ENCODE data around the gene AKAP6. TPM values are rescaled to one million over a fixed set of nuclear protein-coding genes. Genes with fewer than 3 reads are reported as not detected.

The AKAP6 gene
- total RNA-seq, 1 experiment from 2014 or later = 1.1 TPM

- no peak overlapping the region for H2BK120ac ChIP-seq (ENCODE audit: low read depth, low read length, poor library complexity, severe bottlenecking)
- no peak overlapping the region for H3K14ac ChIP-seq (ENCODE audit: insufficient read depth, low read length)
- H2AFZ ChIP-seq (ENCODE audit: low read length) = no peak overlapping the region
- Mint-ChIP-seq H3K4me3 (no peak overlapping the region), H3K4me1 (no peaks in the 10 kb centered on the region), H3K27ac (no peak overlapping the region), H3K27me3 (ENCODE audit: low read depth) (no peaks in the 10 kb centered on the region), H3K9me3 (no peaks in the 10 kb centered on the region), H3K36me3 (ENCODE audit: insufficient read depth in 1 of 3, low read depth in 3 of 3) (no peaks in the 10 kb centered on the region)
- H3K4me2 ChIP-seq (ENCODE audit: insufficient read depth, insufficient read length, low read length) = no peak overlapping the region
- no peak overlapping the region for H4K5ac ChIP-seq (ENCODE audit: insufficient read length, low read depth, low read length)
- no peak overlapping the region for H2AK5ac ChIP-seq (ENCODE audit: insufficient read length, low read length)
- no peak overlapping the region for H2BK20ac ChIP-seq (ENCODE audit: low read depth, low read length, poor library complexity, severe bottlenecking)
- WGBS (ENCODE audit: extremely low coverage, insufficient read length, low lambda C conversion rate) = no CpG with 5 or more reads among the region's 2 CpGs
- H3K9ac ChIP-seq (ENCODE audit: extremely low read depth, insufficient read length, low read length) = no peak overlapping the region
- H2BK12ac ChIP-seq (ENCODE audit: insufficient read length, low read depth, low read length) = no peak overlapping the region
- no peaks in the 10 kb centered on the region for H3K79me1 ChIP-seq (ENCODE audit: insufficient read depth, low read depth, low read length, poor library complexity, severe bottlenecking)
- no peak overlapping the region for H3K56ac ChIP-seq (ENCODE audit: insufficient read length, low read depth, low read length)
- no peak overlapping the region for H4K8ac ChIP-seq (replicated peaks; ENCODE audit: insufficient read length, low read depth, low read length)
- no peak for TF ChIP-seq CTCF (conservative IDR thresholded peaks at IDR 0.05)
- H3K23me2 ChIP-seq (ENCODE audit: insufficient read length, low read depth, low read length, poor library complexity, severe bottlenecking) = no peaks in the 10 kb centered on the region
- no peaks in the 10 kb centered on the region for H4K20me1 ChIP-seq (ENCODE audit: control insufficient read depth, insufficient read depth, insufficient read length)
- H4K91ac ChIP-seq (ENCODE audit: insufficient read length, low read depth, low read length) = no peak overlapping the region
- no peak for DNase-seq
- no peak overlapping the region for H3K4ac ChIP-seq (ENCODE audit: low read depth, low read length)
- H2BK5ac ChIP-seq (ENCODE audit: insufficient read length, low read length) = no peak overlapping the region
- no peak overlapping the region for H2BK15ac ChIP-seq (ENCODE audit: low read depth, low read length)
- H3K4me1 ChIP-seq (ENCODE audit: insufficient read depth, low read length) = no peaks in the 10 kb centered on the region
- no peaks in the 10 kb centered on the region for H3K79me2 ChIP-seq (ENCODE audit: insufficient read depth, low read length)
- H3K27me3 ChIP-seq (ENCODE audit: insufficient read depth, low read length) = no peaks in the 10 kb centered on the region
- H3K23ac ChIP-seq (ENCODE audit: insufficient read length, low read depth, low read length) = no peak overlapping the region
- no peak overlapping the region for H3K27ac ChIP-seq (ENCODE audit: insufficient read length, low read depth, low read length)
- H3K18ac ChIP-seq (ENCODE audit: insufficient read length, low read depth, low read length) = no peak overlapping the region
- H3K9me3 ChIP-seq (ENCODE audit: control insufficient read depth, low read depth, low read length) = no peaks in the 10 kb centered on the region
- no peak overlapping the region for H3T11ph ChIP-seq (ENCODE audit: low read length)
These were observed 122.0 kb downstream of the AKAP6 start for GRCh38 chr14:32450919-32451675.

All from H9 (cell line).